ENCODE measurements around the gene UFSP2.

- TF ChIP-seq POLR2AphosphoS5 (IDR thresholded peaks at IDR 0.05; ENCODE audit: borderline replicate concordance, low read depth, low read length), result no peak
- no peak for TF ChIP-seq EZH2 (IDR thresholded peaks at IDR 0.05)
Observed at GRCh38 chr4:185470501-185471195, 44.9 kb upstream of the UFSP2 start.
